Fibroblast of the conjunctiva (primary cell): Measurements from ENCODE around the gene SH2B3.

Experiments used
- DNase-seq: peaks from one replicate; pipeline ENCODE4 v3.0.0-alpha.2; 2010; ENCODE audit warnings: low read depth

SH2B3 gene

DNA sequence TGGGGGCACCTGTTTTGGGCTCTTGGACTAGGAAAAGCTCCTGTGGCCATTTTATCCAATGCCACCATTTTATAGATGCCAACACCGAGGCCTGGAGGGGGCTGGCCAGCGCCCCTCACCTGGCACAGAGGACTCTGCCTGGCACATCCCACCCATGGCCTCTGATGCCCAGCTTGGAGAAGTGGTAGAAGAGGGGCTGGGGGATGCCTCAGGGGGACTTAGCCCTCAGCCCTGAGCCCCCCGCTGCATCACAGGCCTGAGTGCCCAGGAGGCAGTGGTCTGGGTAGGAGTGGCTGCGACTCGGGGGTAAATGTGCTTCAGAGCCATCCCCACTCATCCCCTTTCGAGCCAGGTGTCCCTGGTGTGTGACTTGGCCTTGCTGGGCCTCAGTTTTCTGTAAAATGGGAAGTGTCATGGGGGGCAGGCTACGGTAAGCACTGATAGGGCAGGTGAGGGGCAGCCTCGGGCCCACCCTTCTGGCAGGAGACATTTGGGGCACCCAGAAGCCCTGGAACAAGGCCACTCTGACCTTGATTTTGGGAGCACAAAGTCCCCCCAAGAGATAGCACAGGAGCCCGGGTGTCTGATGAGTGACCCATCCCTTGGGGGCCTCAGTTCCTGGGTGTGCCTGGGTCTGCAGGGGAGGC lies 22.5 kb downstream of the SH2B3 start:
- DNase-seq = no peak

DNA sequence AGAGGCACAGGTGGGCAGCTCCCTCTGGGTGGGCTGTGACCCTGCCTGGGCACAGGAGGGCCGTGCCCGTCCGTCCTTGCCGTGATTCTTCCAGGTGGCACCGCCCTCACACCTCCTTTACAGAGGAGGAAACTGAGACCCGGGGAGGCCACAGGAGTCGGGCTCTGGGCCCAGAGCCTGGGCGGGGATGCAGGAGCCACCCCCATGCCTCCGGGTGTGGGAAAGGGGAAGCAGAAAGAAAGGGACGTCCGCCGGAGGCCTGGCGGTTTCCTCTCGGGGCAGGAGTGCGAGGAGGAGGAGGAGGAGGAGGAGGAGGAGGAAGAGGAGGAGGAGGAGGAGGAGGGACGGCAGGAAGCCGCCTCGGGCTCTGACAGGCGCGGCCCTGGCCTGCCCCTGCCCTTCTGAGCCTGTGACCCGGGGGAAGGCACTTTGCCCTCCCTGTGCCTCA lies 23.0 kb downstream of the SH2B3 start:
- no peak for DNase-seq

DNA sequence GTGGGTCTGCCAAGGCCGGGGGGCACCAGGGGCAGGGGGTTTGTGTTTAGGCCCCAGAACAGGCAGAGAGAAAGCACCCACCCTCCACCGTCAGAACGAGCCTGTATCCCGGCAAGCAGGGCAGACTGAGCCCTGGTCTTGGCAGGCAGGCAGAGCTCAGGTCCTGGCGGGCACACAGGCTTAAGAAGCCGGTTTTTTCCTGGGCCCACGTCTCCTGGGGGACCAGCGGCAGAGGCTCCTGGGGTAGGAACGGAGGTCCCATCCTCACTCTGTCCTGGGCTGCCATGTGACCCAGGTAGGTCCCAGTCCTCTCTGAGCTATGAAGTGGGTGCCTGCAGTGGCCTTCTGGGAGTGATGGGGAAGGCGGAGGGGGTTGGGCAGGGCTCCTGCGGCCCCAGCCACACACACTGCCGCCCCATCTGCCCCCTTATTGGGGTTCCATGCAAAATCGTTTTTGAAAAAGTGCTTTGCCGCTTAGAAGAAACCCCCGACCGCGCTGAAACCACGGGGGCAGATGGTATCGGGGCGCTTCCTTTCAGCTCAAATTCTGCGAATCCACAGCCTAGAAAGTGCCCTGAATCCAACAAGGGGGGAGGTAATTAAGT lies 24.2 kb downstream of the SH2B3 start:
- DNase-seq = no peak

DNA sequence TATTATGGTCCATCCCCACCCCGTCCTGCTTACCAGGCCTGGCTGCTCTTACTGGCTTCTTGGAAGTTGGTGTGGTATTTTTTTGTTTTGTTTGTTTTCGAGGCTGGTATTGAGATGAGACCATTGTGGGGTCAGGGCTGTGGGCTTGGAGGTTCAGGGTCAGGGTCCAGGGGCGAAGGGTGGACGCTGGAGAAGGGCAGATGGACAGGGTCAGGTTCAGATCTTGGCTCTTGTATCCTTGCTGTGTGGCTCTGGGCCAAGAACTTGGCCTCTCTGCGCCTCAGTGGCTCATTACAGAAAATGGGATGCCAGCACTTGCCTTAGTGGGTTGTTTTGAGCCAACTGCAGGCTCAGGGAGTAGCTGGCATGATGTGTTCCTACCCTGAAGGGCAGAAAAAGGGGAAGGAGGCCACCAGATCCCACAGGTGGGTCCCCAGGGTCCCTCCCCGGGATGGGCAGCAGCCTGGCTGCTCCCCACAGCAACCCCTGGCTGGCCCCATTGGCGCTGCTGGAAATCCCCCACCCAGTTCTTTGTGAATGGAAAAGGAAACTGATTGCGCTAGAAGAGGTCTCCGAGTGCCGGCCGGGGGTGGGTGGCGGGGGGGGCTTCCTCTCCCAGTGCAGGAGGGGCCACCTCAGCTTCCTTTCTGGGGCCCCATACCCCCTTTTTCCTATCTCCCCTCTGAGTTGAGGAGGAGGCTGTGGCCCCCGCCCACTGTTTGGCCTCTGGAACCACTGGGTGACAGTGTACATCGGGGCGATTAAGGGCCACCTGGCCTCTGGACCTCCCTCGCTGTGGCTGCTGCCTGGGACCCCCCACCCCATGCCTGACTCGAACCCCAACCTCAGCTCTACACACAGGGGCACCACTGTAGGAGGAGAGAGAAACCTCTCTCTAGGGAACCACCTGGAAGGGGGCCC lies 25.0 kb downstream of the SH2B3 start:
- no peak for DNase-seq

DNA sequence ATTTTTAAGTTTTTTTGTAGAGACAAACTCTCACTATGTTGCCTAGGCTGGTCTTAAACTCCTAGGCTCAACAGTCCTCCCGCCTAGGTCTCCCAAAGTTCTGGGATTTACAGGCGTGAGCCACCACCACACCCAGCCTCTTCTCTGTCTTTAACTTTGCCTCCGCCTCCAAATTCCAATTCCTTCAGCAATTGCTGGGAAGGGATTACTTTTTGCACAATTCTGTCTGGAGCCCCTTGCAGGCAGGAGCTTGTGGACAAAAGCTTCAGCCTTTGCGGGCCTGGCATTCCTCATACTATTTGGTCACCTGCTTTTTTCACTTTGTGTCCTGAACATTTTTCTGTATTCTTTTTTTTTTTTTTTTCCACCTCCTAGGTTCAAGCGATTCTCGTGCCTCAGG lies 26.0 kb downstream of the SH2B3 start:
- no peak for DNase-seq

DNA sequence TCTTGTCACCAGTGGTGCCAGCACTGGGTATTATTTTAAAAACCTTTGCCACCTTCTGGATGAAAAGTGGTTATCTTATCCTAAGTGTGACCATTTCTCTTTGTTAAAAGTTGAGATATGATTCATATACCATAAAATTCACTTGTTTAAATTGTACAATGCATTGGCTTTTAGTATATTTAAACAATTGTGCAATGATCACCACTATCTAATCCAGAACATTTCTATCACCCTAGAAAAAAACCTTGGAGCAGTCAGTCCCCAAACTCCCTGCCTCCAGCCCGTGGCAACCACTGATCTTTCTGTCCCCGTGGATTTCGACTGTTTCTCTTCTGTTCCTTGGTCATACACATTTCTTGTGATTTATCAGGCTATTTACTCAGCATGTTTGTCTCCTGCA lies 28.3 kb downstream of the SH2B3 start:
- DNase-seq = no peak

DNA sequence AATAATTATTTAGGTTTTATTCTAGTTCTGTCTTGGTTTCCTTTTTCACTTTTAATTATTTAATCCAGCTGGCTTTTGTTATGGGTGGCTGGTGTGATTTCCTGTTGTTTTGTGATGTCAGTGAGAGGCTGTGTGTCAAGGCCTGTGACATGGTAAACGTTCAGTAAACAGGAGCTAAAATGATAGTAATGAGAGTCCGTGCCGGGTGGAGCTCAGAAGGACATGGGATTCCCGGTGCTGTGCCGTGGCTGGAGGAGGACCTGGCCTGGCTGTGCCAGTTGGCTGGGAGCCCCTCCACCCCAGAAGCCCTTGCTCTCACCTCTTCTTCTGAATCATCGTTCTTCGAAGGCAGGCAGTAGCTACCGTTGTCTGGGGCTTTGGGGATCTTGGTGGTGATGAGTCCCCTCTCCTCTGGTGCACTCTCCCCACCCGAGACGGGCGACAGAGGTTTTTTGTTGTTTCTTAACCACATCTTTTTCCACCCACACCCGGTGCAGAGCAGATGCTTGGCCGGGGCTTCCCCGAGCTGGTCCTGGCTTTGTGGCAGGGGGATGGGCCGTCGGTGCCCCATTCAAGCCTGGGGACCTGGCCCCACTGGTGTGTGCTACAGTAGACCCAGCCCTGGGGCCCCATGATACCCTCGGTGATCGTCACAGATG lies 29.1 kb downstream of the SH2B3 start:
- DNase-seq = no peak

GRCh38 chr12:111435661-111436201 lies 30.0 kb downstream of the SH2B3 start:
- no peak for DNase-seq

GRCh38 chr12:111436266-111436665 lies 30.5 kb downstream of the SH2B3 start:
- DNase-seq = no peak

GRCh38 chr12:111436811-111437210 lies 31.1 kb downstream of the SH2B3 start:
- no peak for DNase-seq

DNA sequence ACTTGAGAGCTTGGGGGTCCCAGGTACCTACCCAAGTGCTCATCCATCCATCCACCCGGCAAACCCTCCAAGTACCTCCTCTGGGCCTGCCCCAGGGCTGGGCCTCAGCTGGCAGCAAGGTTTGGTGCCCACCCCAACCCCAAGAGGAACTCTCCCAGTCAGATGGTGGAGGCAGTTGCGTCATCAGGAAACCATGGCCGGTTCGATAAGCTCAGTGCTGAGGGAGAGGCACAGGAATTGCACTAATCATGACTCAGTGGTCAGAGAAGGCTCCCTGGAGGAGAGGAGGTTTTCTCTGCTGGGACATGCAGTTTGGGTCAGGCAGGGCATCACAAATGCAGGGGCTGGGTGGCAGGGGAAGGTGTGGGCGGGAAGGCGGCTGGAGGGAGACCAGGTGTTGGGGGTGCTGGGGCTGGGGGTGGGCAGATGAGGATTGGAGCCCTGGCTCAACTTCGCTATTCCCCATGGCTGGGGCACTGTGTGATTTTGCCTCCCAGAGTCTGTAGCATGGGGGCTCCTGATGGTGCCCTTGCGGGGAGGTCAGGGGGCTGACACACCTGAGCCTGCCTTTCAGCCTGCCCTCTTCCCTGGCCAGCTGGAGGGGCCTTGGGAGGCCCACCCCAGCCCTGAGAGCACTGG lies 32.2 kb downstream of the SH2B3 start:
- DNase-seq = peak; percentile 53

DNA sequence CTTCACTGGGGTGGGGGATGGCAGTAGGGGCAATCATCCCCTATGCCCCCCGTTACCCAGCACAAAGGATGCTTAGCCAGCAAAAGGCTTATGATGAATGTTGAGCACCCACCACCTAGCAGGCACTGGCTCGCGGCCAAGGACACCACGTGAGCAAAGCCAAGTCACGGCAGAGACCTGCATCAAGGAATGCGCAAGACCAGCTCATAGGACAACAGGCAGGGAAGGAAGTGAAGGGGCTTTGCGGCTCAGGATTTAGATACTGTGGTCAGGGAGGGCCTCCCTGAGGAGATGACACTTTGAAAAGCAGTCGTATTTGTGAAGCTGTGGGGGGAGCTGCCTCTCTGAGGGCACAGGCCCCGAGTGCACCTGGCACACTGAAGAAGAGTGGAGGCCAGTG lies 32.8 kb downstream of the SH2B3 start:
- DNase-seq = no peak

GRCh38 chr12:111439657-111440151 lies 34.0 kb downstream of the SH2B3 start:
- no peak for DNase-seq

DNA sequence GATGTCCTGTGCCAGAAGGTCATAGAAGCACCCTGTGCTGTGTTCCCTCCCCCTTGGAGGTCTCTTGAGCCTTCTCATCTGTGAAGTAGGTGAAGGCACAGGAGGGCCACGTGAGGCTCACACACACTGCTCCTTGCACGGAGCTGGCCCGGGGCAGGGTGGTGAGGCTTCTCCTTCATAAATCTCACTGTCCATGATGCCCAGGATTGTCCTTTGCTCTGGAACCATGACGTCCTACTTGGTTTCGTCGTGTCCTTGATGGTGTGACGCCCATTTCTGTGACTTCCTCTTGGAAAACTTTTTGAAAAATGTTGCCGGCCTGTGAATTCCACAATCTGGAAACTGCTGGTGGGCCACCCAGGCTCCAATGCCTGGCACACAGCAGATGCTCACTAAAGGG lies 34.4 kb downstream of the SH2B3 start:
- no peak for DNase-seq

GRCh38 chr12:111440631-111441030 lies 34.9 kb downstream of the SH2B3 start:
- DNase-seq = no peak

DNA sequence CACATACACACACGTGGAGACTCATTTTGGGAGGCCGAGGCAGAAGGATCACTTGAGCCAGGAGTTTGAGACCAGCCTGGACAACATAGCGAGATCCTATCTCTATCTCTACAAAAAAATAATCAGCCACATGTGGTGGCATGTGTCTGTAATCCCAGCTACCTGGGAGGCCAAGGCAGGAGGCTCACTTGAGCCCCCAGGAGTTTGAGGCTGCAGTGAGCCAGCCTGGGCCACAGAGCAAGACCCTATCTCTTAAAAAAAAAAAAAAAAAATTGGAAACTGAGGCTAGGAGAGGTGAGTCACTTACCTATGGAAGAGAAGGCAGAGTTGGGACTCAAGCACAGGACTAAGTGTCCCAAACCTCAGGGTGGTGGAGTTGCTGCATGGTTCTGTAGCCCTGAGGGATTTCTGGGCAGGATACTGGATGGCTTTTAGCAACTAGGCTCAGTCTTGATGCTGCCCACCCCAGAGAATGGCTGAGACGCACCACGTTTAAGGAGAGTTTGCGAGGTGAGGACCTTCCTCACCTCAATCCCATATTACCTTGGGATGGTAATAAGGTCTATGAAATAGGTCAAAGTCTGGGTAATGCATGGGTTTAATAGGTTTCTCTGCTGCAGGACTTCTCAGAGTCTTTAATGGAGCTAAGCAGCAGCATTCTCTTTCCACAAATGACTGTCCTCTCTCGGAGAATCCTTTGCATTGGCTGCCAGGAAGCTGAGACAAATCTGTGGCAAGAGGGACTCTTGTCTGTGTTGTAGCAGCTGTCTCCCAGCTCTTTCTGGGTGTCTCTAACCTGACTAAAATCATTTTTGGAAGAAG lies 35.6 kb downstream of the SH2B3 start:
- DNase-seq = no peak

- DNase-seq = no peak
Measured at GRCh38 chr12:111442301-111443045, 36.8 kb downstream of the SH2B3 start.

DNA sequence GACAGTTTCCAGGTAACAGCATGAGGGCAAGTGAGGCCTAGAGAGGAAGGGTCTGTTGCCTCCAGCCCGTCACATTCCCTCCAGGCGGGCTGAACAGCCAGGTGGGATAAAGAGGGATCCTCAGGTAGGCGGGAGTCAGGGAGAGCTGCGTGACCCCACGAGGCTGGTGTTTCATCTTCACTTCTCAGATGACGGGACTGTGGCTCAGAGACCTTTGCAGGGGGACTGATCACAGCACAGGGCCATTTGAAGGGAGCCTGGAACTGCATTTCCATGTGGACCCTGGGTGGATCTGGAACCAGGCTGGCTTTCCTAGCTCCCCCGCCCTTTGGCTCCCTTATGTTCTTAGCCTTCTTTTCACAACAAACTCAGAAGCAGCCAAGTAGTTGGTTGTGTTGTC lies 37.4 kb downstream of the SH2B3 start:
- no peak for DNase-seq

DNA sequence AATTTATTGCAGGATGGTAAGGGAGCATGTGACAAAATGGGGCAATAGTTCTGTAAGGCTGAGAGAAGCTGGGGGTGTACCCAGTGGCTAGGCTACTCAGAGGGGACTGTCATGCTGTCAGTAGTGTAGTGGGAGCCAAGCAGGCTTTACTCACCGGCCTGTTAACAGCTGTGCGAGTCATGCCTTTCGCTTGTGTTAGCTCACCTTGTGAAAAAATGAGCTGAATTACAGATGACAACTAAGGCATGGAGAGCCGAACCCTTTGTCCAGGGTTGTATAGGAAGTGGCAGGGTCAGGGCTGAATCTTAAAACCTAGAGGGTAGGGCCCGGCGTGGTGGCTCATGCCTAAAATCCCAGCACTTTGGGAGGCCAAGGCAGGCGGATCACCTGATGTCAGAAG lies 37.9 kb downstream of the SH2B3 start:
- DNase-seq = no peak
